Measurements from ENCODE around the gene NLN.

Gene NLN

GRCh38 chr5:65796269-65796668 lies 74.3 kb downstream of the NLN start:
- TF ChIP-seq ZFX (IDR thresholded peaks at IDR 0.05), result no peak
- TF ChIP-seq CTCF (conservative IDR thresholded peaks at IDR 0.05), result no peak
- H3K27ac ChIP-seq, result no peak overlapping the region

GRCh38 chr5:65796751-65797316 lies 74.8 kb downstream of the NLN start:
- no peak overlapping the region for H3K27ac ChIP-seq
- TF ChIP-seq CTCF (conservative IDR thresholded peaks at IDR 0.05) (no peak), ZFX (IDR thresholded peaks at IDR 0.05) (no peak)

- TF ChIP-seq CTCF (conservative IDR thresholded peaks at IDR 0.05) (no peak), ZFX (IDR thresholded peaks at IDR 0.05) (no peak)
- no peak overlapping the region for H3K27ac ChIP-seq
Observed at GRCh38 chr5:65797481-65797880, 75.5 kb downstream of the NLN start.

- TF ChIP-seq ZFX (IDR thresholded peaks at IDR 0.05) (no peak), CTCF (conservative IDR thresholded peaks at IDR 0.05) (no peak)
- H3K27ac ChIP-seq, result no peak overlapping the region
Observed at GRCh38 chr5:65799857-65800256, 77.9 kb downstream of the NLN start.

- no peak overlapping the region for H3K27ac ChIP-seq
- TF ChIP-seq CTCF (conservative IDR thresholded peaks at IDR 0.05) (no peak), ZFX (IDR thresholded peaks at IDR 0.05) (no peak)
Observed at GRCh38 chr5:65800775-65801174, 78.8 kb downstream of the NLN start.

- no peak overlapping the region for H3K27ac ChIP-seq
- TF ChIP-seq ZFX (IDR thresholded peaks at IDR 0.05) (no peak), CTCF (conservative IDR thresholded peaks at IDR 0.05) (no peak)
Observed at GRCh38 chr5:65801352-65801783, 79.4 kb downstream of the NLN start.

GRCh38 chr5:65802080-65802479 lies 80.1 kb downstream of the NLN start:
- no peak for TF ChIP-seq ZFX (IDR thresholded peaks at IDR 0.05)
- no peak overlapping the region for H3K27ac ChIP-seq

GRCh38 chr5:65802820-65803219 lies 80.8 kb downstream of the NLN start:
- TF ChIP-seq CTCF (conservative IDR thresholded peaks at IDR 0.05) (no peak), ZFX (IDR thresholded peaks at IDR 0.05) (no peak)
- no peak overlapping the region for H3K27ac ChIP-seq
